Endodermal cell (in vitro differentiated cells): ENCODE results near the gene TFCP2L1. TPM values are rescaled to one million over a fixed set of nuclear protein-coding genes. Genes with fewer than 3 reads are reported as not detected.

ENCODE experiments used
- DNase-seq: peaks from one replicate; pipeline ENCODE4 v3.0.0-alpha.2; 2017
- H3K27ac ChIP-seq: 2 replicates; pipeline ENCODE4 v1.5.1; 2013; ENCODE audit warnings: mild to moderate bottlenecking, low read depth, low read length, moderate library complexity
- H3K27me3 ChIP-seq: 2 replicates; pipeline ENCODE4 v1.6.1; 2013; ENCODE audit warnings: mild to moderate bottlenecking, low read length, moderate library complexity; ENCODE audit not compliant: insufficient read depth, control insufficient read depth, poor library complexity, severe bottlenecking
- H3K36me3 ChIP-seq: 2 replicates; pipeline ENCODE4 v1.7.0; 2013; ENCODE audit warnings: mild to moderate bottlenecking, low read length, moderate library complexity; ENCODE audit not compliant: control insufficient read depth, insufficient read depth
- H3K4me1 ChIP-seq: one replicate; pipeline ENCODE4 v1.7.0; 2013; ENCODE audit warnings: low read length; ENCODE audit not compliant: control insufficient read depth, insufficient read depth
- H3K4me3 ChIP-seq: 2 replicates; pipeline ENCODE4 v1.5.1; 2013; ENCODE audit warnings: mild to moderate bottlenecking, low read length, moderate library complexity
- H3K9ac ChIP-seq: 2 replicates; pipeline ENCODE4 v1.6.1; 2013; ENCODE audit warnings: mild to moderate bottlenecking, low read length, moderate library complexity; ENCODE audit not compliant: poor library complexity, severe bottlenecking; ENCODE audit errors: extremely low read depth
- H3K9me3 ChIP-seq: 2 replicates; pipeline ENCODE4 v1.6.1; 2013; ENCODE audit warnings: mild to moderate bottlenecking, low read length, moderate library complexity; ENCODE audit not compliant: control insufficient read depth
- H3K27ac Mint-ChIP-seq: 2 replicates; pipeline ENCODE4 v1.8.0; 2020; ENCODE audit warnings: mixed read lengths
- H3K27me3 Mint-ChIP-seq: 2 replicates; pipeline ENCODE4 v1.8.0; 2021; ENCODE audit warnings: mild to moderate bottlenecking, mixed read lengths; ENCODE audit not compliant: insufficient read depth
- H3K36me3 Mint-ChIP-seq: 2 replicates; pipeline ENCODE4 v1.8.0; 2020; ENCODE audit warnings: low read depth, mixed read lengths
- H3K4me1 Mint-ChIP-seq: 2 replicates; pipeline ENCODE4 v1.8.0; 2020; ENCODE audit warnings: mixed read lengths
- H3K4me3 Mint-ChIP-seq: 2 replicates; pipeline ENCODE4 v1.8.0; 2020; ENCODE audit warnings: mild to moderate bottlenecking, moderate library complexity, mixed read lengths
- H3K9me3 Mint-ChIP-seq: 2 replicates; pipeline ENCODE4 v1.8.0; 2020; ENCODE audit warnings: mild to moderate bottlenecking, mixed read lengths
- CTCF ChIP-seq: fragments of 200-600 bp; sonication (generic); conservative IDR thresholded peaks from 2 replicates; pipeline ENCODE4 v1.5.0; 2021; ENCODE audit warnings: antibody characterized with exemption, mild to moderate bottlenecking
- WGBS, 2 experiments: methylation state at CpG; one replicate each; pipeline versions ENCODE4 v1.1.5 to v1.1.7; 2013; ENCODE audit warnings: missing lambda C conversion rate in 2 of 2, mixed read lengths in 1 of 2; ENCODE audit not compliant: insufficient coverage in 1 of 2, insufficient read length in 1 of 2; 5-methylcytosine and 5-hydroxymethylcytosine counted together
- total RNA-seq, 2 donors: library from RNA; stranded (reverse); fragmentation: NEBNext Ultra II Directional in 1 of 2; extraction: Animal tissue kit (Norgen Biotek cat#: 25700) in 1 of 2; gene quantifications; 2 replicates in 1 of 2; 3 replicates in 1 of 2; pipeline ENCODE4 v1.2.1, GENCODE V29; 2021

TFCP2L1 gene
- total RNA-seq, 2 donors from 2014 or later: 3.3 to 4.3 TPM

DNA sequence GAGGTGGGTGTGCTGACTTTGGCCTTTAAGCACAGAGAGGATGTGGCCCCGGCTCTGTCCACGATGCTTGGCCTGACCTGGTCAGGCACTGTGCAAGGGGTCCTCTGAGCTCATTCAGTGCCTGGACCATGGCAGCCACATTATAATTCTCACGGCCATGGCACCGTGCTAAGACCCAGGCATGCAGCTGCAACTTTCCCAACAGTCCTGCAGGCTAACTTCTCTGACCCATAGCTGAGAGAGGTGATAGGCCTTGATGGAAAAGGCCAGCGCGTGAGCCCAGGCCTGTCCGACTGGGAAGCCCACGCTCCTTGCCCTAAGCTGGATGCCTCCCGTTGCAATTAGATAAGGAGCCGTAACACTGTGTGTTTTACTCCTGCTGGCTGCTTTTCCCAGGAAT lies 99.9 kb downstream of the TFCP2L1 start:
- H3K4me1 Mint-ChIP-seq: peaks cover 3% of the 10 kb centered on the region
- H3K27me3 Mint-ChIP-seq: peaks cover 4% of the 10 kb centered on the region
- no peaks in the 10 kb centered on the region for H3K36me3 ChIP-seq
- TF ChIP-seq CTCF: no peak
- no peak overlapping the region for H3K27ac ChIP-seq
- no peak for DNase-seq
- 88 to 95% methylated on average over 9 to 10 of the region's 10 CpGs for WGBS, 2 experiments
- no peak overlapping the region for H3K4me3 ChIP-seq
- no peaks in the 10 kb centered on the region for H3K4me1 ChIP-seq
- H3K9me3 ChIP-seq: no peaks in the 10 kb centered on the region
- no peak overlapping the region for H3K9ac ChIP-seq
- H3K4me3 Mint-ChIP-seq: no peak overlapping the region
- no peaks in the 10 kb centered on the region for H3K27me3 ChIP-seq
- H3K9me3 Mint-ChIP-seq: no peaks in the 10 kb centered on the region
- no peaks in the 10 kb centered on the region for H3K36me3 Mint-ChIP-seq
- H3K27ac Mint-ChIP-seq: no peak overlapping the region

- DNase-seq: no peak
- Mint-ChIP-seq H3K36me3 (no peaks in the 10 kb centered on the region), H3K27me3 (peaks cover 4% of the 10 kb centered on the region), H3K9me3 (no peaks in the 10 kb centered on the region), H3K4me3 (no peak overlapping the region), H3K4me1 (peaks cover 3% of the 10 kb centered on the region), H3K27ac (no peak overlapping the region)
- no peaks in the 10 kb centered on the region for H3K27me3 ChIP-seq
- no peaks in the 10 kb centered on the region for H3K4me1 ChIP-seq
- no peaks in the 10 kb centered on the region for H3K9me3 ChIP-seq
- H3K9ac ChIP-seq: no peak overlapping the region
- H3K4me3 ChIP-seq: no peak overlapping the region
- TF ChIP-seq CTCF: no peak
- H3K27ac ChIP-seq: no peak overlapping the region
- 90 to 96% methylated on average over 5 to 7 of the region's 7 CpGs for WGBS, 2 experiments
- no peaks in the 10 kb centered on the region for H3K36me3 ChIP-seq
Observed at GRCh38 chr2:121184248-121184862, 100.6 kb downstream of the TFCP2L1 start.

DNA sequence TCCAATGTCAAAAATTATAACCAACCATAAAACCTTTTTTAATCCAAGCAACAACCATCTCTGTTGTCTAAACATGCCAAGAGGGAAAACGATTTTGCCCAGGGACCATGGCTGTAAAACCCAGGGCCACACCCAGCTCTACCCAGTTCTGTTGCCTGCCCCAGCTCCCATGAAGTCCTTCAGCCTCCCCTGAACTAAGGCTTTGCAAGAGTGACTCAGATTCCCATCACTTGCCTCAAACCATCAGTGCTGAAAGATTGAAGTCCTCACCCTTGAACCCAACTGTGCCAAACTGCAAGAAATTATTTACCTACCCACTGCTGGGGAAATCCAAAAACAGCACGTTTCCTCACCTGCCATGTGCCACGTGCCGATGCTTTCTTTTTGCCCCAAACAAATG lies 102.5 kb downstream of the TFCP2L1 start:
- peaks cover 3% of the 10 kb centered on the region for H3K4me1 Mint-ChIP-seq
- no peak overlapping the region for H3K27ac Mint-ChIP-seq
- no peak for DNase-seq
- Histone ChIP-seq H3K27me3 (no peaks in the 10 kb centered on the region), H3K9me3 (no peaks in the 10 kb centered on the region), H3K4me3 (no peak overlapping the region), H3K9ac (no peak overlapping the region), H3K27ac (no peak overlapping the region), H3K36me3 (no peaks in the 10 kb centered on the region), H3K4me1 (no peaks in the 10 kb centered on the region)
- TF ChIP-seq CTCF: no peak
- H3K9me3 Mint-ChIP-seq: no peaks in the 10 kb centered on the region
- no peaks in the 10 kb centered on the region for H3K27me3 Mint-ChIP-seq
- H3K36me3 Mint-ChIP-seq: no peaks in the 10 kb centered on the region
- no peak overlapping the region for H3K4me3 Mint-ChIP-seq
- WGBS, 2 experiments: 78 to 86% methylated on average over 3 to 4 of the region's 4 CpGs
